ENCODE data around the gene HMGN5.

GRCh38 chrX:81120258-81120935, 81.3 kb downstream of the HMGN5 start:
- no peak for TF ChIP-seq CTCF (IDR thresholded peaks at IDR 0.05; ENCODE audit: insufficient read depth, low read length)
- TF ChIP-seq, protein P1, sequence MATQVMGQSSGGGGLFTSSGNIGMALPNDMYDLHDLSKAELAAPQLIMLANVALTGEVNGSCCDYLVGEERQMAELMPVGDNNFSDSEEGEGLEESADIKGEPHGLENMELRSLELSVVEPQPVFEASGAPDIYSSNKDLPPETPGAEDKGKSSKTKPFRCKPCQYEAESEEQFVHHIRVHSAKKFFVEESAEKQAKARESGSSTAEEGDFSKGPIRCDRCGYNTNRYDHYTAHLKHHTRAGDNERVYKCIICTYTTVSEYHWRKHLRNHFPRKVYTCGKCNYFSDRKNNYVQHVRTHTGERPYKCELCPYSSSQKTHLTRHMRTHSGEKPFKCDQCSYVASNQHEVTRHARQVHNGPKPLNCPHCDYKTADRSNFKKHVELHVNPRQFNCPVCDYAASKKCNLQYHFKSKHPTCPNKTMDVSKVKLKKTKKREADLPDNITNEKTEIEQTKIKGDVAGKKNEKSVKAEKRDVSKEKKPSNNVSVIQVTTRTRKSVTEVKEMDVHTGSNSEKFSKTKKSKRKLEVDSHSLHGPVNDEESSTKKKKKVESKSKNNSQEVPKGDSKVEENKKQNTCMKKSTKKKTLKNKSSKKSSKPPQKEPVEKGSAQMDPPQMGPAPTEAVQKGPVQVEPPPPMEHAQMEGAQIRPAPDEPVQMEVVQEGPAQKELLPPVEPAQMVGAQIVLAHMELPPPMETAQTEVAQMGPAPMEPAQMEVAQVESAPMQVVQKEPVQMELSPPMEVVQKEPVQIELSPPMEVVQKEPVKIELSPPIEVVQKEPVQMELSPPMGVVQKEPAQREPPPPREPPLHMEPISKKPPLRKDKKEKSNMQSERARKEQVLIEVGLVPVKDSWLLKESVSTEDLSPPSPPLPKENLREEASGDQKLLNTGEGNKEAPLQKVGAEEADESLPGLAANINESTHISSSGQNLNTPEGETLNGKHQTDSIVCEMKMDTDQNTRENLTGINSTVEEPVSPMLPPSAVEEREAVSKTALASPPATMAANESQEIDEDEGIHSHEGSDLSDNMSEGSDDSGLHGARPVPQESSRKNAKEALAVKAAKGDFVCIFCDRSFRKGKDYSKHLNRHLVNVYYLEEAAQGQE (IDR thresholded peaks at IDR 0.05; ENCODE audit: insufficient replicate concordance, low read depth), result no peak
